GM21737 (cell line): ENCODE data around the gene MME.

ENCODE experiments used
- ATAC-seq: cut with Tn5 transposase; IDR thresholded peaks from one replicate; pipeline ENCODE4 v1.9.1; 2021; ENCODE audit warnings: mild to moderate bottlenecking, moderate library complexity; ENCODE audit not compliant: unreplicated experiment

MME gene

GRCh38 chr3:155135003-155135402, 54.9 kb downstream of the MME start:
- ATAC-seq = no peak

GRCh38 chr3:155138677-155139076, 58.6 kb downstream of the MME start:
- no peak for ATAC-seq

DNA sequence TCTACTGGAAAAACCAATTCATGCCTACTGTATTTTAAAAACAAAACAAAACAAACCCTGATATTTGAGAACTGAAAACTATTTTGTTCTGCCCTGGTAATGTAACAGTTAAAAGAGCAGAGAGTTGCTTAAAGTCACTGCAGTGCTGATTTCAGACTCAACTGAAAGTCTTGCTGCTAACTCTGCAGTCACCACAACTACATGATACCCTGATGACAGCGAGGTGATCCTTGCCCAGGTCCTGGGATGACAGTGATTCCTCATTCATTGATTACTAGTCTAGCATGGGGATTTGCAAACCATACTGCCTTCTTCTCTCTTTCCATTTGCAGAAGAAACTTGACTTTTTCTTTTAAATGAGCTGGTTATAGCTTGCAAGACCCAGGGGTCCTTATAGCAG, 67.5 kb downstream of the MME start:
- ATAC-seq = no peak

- ATAC-seq = no peak
Observed at GRCh38 chr3:155149494-155149893, 69.4 kb downstream of the MME start.

- no peak for ATAC-seq
Observed at GRCh38 chr3:155153242-155154186, 73.4 kb downstream of the MME start.

DNA sequence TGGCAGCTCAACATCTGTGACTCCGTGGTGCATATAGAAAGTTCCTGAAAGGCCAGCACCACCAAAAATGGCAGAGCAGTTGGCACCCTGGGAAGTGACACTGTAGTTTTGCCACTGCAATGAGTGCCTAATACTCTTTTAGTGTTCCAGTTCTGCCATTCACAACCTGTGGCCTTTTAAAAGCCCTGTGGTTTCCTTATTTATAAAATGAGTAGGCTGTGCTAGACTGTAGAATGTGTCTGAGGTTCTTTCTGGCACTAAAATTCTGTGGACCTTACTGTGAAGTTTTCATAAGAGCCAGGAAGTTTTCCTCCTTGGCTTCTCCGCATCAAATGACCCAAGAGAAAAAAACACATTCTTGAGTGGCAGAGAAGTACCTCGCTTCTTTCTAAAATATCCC, 74.1 kb downstream of the MME start:
- no peak for ATAC-seq

- no peak for ATAC-seq
Observed at GRCh38 chr3:155158346-155159037, 78.4 kb downstream of the MME start.

DNA sequence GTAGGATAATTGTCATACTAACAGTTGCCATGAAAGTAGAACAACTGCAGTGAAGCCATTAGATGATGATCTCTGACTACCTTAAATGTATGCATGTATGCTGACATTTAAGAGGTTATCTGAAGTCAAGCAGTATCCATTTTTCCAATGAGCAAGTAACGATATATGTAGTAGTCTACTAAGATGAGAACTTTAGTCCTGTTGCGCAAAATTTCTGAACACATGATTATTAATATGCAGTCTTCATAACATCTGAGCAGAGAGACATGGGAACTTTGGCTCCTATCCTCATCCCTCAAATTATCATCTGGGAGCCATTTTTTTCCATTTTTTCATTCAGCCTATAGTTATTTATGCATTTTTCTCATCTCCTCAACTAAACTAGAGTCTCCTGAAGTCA, 79.2 kb downstream of the MME start:
- no peak for ATAC-seq

- ATAC-seq = no peak
Observed at GRCh38 chr3:155161640-155162292, 81.6 kb downstream of the MME start.

DNA sequence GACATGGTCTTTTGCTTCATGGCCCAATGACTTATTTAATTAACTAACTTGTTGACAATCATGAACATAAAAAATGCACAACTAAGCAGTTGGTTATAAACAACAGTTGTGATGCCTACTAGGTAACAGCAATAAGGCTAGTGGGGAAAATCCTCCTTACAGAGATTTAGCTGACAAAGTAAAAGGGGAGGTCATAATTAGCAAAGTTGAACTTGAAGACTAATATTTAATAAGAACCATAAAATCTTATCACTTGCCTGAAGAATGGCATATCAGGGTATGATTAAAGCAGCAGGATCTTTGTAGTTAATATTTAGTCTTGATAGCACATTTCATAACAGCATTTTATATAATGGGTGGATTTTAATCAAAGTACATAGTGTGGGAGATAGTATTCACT, 84.2 kb downstream of the MME start:
- no peak for ATAC-seq

GRCh38 chr3:155166441-155166840, 86.3 kb downstream of the MME start:
- no peak for ATAC-seq

DNA sequence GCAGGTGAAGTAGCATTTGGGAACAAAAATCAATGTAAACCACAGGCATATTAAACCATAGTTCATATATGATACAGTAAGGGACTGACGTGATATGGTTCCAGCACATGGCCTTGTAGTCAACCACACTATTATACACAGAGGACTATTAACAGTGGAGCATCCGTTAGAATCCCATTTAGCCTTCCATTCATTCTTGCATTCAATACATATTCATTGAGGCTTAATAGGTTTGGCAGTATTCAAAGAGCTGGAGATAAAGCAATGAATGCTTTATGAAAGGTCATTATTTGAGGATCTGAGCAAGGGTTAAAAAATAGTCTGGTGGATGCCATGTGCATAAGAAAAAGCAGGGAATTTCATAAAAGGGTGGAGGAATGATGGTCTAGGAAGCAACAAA, 89.1 kb downstream of the MME start:
- ATAC-seq = no peak

- no peak for ATAC-seq
Observed at GRCh38 chr3:155173771-155174170, 93.7 kb downstream of the MME start.

- ATAC-seq = no peak
Observed at GRCh38 chr3:155178810-155179436, 98.8 kb downstream of the MME start.

DNA sequence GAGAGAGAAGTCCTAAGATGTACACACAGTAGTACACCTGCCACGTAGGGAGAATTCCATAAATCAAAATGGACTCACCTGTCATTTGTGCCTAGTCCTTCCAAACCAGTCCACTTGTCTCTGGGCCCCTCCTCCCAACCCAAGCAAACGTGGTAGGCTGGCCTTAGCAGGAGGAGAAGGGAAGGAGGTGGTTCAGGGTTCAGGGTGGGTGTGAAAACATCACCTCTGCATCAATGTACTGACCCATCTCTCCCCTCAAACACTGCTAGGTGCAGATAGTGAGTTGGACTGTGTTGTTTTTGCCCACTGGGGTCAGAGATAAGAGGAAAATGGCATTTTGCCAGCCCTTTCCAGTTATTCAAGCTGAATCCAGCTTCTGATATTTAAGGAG, 99.3 kb downstream of the MME start:
- no peak for ATAC-seq

- no peak for ATAC-seq
Observed at GRCh38 chr3:155179966-155180757, 100.0 kb downstream of the MME start.

DNA sequence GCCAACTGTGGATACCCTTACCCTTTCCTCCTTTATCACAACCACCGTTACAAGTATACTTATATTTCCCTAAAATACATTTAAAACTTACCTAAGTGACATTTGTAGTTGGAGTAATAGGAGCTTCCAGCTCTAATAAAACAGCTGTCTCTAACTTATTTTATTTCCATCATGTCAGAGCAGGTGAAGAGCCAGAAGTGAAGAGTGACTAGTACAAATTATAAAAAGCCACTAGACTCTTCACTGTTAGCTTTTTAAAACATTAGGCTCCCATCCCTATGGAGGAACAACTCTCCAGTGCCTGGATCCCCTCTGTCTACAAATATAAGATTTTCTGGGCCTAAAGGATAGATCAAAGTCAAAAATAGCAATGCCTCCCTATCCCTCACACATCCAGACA, 102.3 kb downstream of the MME start:
- no peak for ATAC-seq

DNA sequence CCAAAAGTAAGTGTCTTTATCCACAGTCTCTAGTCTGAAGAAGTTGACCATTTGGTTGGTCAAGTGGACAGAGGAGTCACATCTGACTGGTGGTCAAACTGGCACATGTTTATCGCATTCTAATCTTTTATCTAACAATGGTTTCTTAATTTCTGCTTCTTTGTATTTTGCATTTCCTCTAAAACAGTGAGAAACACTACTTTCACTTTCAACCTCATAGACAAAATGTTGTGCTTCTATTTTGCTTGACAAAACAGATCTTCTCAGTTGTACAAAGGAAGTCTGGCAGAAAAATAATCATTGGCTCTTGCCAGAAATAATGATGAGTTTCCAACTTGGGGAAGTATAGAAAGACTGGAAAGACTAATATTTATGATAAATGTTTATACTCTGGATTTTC, 103.9 kb downstream of the MME start:
- ATAC-seq = no peak

- no peak for ATAC-seq
Observed at GRCh38 chr3:155185631-155186071, 105.5 kb downstream of the MME start.

GRCh38 chr3:155188031-155188430, 107.9 kb downstream of the MME start:
- no peak for ATAC-seq
